Fibroblast of skin of right quadriceps (primary cell): ENCODE measurements around the gene CPPED1.

Source experiments
- DNase-seq: peaks from one replicate; pipeline ENCODE4 v3.0.0-alpha.2; 2013

CPPED1 gene

DNA sequence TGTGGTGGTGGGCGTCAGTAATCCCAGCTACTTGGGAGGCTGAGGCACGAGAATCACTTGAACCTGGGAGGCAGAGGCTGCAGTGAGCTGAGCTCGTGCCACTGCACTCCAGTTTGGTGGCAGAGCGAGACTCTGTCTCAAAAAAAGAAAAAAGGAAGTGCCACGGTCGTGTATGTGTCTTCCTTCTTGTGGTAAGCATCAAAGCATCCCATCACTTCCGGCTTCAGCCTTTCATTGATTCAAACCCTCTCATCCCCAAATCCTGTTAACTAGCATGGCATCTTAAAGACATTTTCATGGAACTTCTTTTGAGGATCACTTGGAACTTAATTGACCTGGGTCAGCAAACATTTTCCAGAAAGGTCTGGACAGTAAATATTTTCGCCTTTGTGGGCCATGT, 126.2 kb downstream of the CPPED1 start:
- no peak for DNase-seq

DNA sequence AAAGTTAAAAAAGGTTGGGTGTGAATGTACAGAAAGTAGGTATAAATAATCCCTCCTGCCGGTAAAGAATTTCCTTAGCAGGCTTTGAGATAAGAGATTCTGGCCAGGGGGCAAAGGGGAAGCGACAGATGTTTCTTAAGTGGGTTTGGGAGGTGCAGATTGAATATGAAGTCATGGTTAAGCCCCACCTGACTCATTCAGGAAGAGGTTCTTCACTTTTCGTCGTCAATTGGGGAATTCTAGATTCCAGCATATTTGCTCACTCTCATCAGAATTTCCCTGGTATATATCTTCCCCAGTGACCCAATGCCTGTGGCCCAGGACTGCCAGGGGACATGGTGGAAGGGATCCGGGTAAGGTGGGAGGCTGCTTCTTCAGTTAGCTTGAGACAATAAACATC, 127.8 kb downstream of the CPPED1 start:
- DNase-seq = peak; percentile 63

DNA sequence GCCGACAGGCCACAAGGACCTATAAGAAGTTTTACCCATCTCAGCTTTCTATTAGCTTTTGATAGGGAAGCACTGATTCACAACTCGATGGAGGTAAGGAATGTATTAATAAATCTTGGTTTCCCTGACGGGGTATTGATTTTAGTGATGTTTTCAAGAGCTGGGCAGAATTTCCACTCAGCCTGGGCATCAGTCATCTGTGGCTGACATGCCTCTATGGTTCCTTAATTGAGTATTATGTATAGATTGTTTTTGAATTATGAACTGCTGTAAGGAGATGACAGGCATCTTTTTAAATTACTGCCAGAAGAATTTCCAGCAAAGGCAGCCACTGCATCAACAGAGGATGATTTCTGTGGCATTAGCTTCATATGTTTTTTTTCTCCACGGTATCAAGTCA, 128.6 kb downstream of the CPPED1 start:
- DNase-seq = peak; percentile 61

DNA sequence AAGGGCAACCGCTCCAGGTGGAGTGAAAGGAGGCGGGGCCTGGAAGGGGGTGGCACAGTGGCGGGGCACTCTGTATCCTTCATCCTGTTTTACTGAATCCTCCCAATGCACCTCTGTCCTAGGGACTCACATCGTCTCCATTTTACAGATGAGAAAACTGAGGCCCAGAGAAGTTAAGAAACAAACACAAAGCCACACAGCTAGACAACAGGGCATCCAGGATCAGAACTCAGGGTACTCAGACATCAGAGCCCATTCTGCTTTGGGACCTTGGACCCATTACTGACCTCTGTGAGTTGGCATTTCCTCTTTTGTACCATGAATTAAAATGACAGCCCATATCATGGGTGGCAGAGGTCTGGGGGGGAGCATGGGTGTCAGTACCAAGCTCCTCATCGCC, 129.2 kb downstream of the CPPED1 start:
- no peak for DNase-seq

DNA sequence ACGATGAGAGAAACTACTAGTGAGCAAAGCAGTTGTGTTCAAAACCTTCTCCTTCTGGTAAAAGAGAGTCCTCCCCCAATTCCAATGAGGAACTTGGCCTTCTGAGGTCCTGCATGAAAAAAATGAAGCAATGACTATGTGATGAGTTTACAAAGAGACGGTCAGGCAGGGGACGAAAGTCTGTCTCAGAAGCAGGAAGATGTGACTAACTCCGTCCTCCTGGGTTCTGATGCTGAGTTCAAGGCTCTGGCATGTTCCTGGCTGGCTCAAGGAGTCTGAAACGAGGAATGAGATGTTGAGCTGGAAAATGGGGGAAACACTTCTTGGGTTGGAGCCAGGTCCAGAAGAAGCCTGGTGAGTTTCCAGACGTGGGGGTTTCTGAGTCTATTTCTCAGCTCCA, 129.6 kb downstream of the CPPED1 start:
- DNase-seq = peak; percentile 83

DNA sequence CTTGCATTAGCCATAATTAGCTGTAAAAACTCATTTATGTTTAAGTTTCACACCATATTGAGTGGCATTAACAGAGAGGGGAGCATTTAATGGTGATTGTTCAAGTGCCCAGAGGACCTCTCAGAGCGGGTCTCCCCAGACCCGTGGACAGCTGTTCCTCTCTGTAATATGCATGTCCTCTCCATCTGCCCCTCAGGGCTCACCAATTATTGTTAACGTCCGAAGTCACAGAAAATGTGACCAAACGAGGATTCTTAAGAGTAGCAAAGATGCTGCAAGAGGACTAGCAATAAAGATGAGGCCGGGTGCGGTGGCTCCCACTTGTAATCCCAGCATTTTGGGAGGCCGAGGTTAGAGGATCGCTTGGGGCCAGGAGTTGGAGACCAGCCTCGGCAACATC, 130.2 kb downstream of the CPPED1 start:
- DNase-seq = no peak

DNA sequence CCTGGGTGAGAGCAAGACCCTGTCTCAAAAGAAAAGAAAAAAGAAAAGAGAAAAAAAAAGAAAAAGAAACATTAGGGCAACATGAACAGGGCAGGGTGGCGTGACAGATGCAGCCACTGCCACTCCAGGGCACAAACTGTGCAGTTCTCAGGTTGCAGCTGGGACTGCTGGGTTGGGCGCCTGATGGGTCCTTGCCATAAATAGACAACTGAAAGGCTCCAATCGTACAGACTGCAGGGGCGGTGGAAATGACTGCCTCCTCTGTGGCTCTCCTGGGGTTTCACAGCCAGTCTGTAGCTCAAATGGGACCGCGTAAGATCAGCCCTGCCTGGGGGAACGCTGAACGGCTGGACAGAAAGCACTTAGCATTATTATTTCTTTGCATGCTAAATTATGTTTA, 130.7 kb downstream of the CPPED1 start:
- DNase-seq = no peak

DNA sequence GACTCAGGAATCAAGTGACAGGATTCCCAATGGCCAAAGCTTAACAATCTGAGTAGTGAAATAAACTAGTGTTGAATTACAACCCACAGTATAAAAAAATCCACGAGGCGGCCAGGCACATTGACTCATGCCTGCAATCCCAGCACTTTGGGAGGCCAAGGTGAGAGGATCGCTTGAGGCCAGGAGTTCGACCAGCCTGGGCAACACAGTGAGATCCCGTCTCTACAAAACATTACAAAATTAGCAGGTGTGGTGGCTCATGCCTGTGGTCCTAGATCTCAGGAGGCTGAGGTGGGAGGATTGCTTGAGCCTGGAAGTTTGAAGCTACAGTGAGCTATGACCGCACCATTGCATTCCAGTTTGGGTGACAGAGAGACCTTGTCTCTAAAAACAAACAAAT, 133.8 kb downstream of the CPPED1 start:
- no peak for DNase-seq

DNA sequence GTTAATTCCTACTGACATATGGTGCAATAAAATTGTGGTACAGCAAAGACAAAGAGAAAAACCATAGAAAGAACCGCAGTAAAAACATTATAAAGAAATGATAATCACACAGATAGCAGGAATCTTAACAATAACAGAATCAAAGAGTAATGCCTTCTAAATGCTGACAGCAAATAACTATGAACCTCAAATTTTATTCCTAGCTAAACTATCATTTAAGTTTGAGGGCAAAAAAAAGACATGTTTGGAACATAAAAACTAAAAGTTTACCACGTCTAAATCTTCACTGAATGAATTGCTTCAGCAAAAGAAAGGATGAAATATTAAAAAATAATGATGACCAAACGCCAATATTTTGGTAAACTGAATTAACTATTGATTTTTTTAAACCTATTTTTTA, 135.8 kb downstream of the CPPED1 start:
- no peak for DNase-seq

DNA sequence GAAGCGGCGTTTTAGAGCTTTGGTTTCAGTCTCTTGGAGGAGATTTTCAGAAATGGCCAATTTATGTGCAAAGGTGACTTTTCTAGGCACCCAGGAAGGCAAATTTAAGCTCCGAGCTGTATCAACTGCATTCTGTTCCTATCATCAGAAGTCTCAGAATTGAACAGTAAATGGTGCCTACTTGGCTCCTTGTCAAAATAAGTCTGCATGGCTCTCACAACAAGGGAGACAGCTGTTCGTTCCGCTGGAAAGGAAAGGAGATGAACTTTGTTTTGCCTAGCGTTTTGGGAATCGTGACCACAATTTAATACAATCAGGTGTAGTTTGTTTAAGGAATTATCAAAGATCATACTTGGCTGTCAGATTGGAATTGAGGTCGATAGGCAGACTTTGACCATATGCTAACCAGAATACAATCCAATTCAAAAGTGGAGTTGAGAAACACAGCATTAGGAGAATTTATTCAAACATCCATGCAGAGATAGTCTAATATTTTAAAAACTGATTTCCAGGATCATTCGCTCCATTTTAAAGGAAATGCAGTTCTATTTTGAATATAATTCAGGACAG, 139.4 kb downstream of the CPPED1 start:
- DNase-seq = no peak

DNA sequence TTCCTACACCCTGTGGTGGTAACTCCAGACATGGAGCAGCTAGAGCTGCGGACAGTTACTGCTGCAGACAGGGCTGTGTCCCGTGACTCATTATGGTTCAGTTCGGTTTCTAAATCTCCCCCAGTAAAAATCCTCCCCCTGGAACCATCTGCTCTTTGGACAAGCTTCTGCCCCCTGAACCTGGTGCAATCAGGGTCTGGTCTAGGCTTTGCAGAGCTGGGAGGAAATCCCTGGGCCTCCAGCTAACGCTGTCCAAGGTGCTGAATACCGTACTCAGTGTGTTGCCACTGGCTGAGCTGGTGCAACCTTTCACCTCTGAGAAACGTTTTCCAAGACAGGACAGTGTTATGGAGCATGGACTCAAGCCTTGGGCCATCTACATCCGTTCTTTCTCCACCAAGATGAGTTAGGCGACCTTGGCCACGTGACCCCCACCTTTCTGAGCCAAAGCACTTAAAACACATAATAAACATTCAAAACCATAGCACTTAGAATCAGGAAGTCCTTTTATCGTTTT, 142.0 kb downstream of the CPPED1 start:
- DNase-seq = peak; percentile 41

DNA sequence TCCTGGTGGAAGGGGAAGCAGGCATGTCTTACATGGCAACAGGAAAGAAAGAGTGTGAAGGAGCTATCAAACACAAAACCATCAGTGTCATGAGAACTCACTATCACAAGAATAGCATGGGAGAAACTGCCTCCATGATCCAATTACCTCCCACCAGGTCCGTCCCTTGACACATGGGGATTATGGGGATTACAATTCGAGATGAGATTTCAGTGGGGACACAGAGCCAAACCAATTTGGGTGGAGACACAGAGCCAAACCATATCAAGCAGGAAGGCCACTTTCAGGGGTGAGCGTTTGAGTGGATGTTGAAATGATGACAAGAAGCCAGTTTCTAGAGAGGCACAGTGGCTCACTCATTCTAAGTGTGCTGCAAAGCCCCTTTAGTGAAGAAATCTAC, 143.8 kb downstream of the CPPED1 start:
- DNase-seq = no peak

DNA sequence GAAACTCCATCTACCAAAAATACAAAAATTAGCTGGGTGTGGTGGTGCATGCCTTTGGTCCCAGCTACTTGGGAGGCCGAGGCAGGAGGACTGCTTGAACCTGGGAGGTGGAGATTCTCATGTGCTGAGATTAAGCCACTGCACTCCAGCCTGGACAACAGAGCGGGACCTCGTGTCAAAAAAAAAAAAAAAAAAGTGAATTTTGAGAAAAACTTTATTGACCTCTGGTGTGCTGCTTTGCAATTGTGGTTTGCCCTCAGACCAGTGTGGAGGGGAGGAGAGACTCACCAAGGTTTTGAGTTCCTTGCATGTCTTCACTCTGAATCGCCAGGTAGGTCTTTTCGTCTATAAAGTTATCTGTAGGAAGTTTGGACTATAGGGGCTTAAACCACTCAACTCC, 145.2 kb downstream of the CPPED1 start:
- no peak for DNase-seq

DNA sequence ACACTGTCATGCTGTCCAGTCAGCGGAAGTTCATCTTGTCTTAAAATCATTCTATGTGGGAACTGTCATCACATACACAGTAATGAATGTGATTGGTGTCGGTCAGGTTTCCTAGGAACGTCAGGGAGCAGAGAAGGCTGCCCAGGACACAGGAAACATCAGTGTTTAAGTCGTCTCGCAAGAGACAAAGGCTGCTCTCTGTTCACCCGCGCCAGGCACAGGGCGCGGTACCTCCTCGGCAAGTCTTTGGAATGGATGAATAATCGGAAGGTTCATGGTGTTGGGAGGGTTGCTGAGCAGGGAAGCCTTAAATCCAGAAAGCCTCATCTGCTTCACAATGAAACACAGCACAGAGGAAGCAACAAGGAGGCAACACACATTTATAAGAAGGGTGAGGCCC, 148.2 kb downstream of the CPPED1 start:
- DNase-seq = no peak

DNA sequence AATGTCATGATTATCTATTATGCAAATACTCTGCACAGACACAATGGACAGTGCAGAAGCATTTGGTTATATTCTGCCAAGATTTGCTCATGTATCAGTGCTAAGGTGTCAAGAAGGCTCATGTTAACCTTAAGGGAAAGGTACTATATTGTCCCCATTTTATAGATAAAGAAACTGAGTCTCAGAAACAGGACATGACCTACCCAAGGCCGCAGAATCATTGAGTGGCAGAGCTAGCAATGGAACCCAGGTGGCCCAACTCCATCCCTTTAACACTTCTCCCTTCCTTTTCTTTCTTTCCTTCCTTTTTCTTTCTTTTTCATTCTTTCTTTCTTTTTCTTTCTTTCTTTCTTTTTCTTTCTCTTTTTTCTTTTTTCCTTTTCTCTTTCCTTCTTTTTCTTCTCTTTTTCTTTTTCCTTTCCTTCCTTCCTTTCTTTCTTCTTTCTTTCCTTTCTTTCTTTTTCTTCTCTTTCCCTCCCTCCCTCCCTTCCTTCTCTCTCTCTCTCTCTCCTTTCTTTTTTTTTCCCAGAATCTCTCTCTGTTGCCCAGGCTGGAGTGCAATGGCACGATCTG, 149.8 kb downstream of the CPPED1 start:
- no peak for DNase-seq

DNA sequence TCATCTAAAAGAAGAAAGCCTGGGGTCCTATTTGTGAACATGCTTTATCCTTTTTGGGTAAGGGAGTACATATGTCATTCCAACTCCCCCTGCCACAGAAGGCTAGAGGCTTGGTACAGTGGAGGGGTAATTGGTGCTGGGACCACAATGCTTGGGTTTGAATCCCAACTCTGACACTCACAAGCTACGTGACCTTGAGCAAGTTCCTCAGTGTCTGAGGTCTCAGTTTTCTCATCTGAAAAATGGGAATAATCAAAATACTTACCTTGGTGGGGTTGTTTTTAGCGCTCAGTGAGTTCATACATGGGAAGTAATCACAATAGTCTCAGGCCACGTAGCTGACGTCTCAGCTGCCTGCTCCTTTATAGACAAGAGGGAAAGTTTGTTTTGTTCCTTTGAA, 150.8 kb downstream of the CPPED1 start:
- no peak for DNase-seq

DNA sequence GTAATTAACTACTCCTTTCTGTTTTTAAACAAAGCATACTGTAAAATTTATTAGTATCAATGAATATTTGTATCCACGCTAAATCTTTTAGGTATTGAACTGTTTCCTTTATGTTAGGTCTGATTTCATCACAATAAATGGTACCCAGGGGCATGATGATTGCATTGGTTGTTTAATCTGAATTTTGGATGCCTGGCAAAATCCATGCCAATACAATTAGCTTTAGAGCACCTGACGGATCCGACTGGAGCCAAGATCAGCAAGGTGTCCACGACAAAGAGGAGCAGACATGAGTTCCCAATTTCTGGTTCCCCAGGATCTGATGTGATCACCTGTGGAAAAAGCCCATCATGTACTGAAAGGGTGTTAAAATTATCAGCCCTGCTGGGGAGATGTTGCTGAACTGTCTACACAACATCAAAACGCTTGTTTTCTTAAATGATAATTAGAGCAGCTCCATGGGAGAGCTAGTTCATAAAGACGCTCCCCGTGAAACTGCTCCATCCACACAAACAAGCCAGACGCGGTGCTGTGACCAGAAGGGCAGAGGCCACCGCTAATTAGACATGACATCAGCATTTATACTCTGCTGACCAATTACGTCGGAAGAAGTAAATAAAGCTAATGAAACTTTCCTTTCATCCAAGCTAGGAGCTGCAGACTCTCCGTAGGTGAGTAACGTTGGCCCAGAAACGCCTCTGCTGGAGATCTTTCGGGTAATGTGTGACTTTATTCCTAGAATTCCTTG, 151.7 kb downstream of the CPPED1 start:
- no peak for DNase-seq

DNA sequence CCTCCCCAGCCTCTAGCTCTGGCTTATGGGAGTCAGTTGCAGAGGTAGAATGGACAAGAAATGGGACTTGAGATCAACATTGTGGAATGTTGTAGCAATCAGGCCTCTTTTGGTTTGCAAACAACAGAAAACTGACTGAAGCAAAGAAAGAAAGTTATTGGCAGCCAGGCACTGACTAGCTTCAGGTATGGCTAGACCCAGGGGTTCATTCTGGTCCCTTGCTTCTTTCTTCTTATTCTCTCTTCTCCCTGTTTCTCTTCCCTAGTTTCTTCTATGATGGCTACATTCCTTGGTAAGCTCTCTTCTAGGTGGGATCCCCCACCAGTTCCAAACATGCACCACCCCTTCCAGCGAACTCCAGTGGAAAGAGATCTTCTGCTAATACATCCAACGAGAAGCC, 154.3 kb downstream of the CPPED1 start:
- DNase-seq = no peak

DNA sequence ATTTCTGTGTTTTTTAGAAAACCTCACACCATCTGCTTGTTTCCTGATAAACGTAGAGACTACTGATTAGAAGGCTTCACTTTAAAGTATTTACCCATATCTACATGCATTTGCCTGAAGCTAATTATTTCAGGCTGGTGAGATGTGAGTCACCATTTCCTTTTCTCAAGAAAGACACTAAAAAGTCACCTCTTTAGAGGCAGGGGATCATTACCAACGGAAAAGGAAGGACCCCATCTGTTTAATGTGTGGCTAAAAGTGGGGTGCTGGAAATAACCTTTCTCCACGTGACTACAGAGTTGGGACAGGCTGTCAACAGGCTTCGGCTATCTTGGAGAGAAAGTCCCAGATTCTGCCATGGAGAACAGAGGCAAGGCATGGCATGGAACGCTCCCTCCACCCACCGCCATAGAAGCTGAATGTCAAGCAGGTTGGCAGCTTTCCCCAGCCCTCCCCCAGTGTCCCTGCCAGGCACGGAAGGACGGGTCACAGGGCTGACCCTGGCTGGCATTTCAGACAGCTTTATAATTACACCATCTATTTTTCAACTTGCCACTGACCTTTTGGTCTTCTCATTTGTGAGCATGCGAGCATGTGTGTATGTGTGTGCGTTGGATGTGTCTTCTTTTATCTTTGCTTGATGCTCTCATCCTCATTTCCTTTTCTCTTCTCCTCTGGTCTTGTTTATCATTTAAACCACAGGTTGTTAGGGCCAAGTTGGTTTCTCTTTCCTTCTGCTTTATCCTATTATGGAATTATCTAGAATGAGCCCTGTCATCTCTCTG, 157.0 kb downstream of the CPPED1 start:
- peak; percentile 44 for DNase-seq

DNA sequence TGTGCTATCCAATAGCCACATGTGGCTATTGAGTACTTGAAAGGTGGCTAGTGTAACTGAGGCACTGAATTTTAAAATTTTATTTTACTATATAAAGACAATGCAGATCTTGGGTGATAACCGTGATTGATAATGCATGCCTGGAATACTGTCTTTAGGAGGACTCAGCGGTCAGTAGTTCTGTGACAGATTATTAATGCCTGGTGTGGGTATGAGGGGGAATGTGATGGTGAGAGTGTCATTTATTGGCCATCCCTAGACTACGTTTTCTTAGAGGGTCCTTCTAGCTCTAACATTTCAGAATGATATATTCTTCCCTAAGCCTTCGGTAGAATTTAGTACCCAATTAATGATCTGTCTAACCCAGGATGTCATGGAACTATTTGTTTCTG, 157.6 kb downstream of the CPPED1 start:
- no peak for DNase-seq

DNA sequence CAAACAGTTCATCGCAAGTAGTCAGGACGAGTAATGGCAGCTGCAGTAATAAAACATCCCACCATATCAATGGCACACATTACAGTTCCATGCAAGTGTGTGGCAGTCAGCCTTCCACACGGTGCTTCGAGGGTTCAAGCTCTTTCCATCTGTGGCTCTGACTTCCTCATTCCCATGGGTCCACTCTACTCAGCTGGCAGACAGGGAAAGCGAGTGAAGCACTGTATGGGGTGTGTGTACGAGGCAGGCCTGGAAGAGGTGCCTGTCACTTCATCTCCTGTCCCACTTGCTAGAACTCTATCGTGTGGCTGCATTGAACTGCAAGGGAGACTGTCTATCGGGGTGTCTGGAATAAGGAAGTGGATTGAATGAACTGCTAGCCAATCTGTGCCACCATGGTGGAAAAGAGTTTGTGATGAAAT, 160.6 kb downstream of the CPPED1 start:
- DNase-seq = no peak

DNA sequence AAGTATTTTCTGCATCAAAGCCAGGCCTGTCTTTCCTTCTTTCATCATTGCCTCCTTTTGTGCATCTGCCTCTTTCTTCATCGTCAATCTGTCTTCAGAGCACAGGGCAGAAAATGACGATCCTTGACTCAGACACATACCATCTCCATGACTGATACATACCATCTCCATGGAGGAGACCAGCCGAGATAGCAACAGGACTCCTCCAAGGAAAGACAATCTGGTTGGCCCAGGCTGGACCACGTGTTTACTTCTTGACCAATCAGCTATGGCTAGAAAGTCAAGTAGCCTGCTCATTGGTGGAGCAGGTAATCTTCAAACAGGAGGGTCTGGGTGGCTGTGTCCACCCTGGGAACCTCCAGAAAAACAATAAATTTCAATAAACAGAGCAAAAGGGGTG, 164.6 kb downstream of the CPPED1 start:
- DNase-seq = peak; percentile 61

DNA sequence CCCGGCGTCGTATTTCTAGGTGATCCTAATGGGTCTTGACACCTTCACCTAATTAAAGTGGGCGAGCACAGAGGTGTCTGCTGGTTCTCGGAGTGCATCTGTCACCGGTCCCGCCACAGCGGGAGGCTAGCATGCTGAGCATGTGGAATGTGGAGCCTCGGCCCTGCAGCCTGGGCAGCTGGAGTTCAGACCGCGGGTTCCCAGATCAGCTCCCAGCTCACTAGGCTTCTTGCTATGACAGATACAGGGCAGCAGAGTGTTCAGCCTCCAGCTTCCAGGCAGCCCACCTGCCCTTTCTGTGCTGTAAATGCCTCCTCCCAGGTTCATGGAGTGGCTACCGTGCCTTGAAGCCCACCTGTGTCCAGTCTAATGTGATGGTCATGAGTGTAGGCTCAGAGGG, 166.7 kb downstream of the CPPED1 start:
- DNase-seq = no peak

DNA sequence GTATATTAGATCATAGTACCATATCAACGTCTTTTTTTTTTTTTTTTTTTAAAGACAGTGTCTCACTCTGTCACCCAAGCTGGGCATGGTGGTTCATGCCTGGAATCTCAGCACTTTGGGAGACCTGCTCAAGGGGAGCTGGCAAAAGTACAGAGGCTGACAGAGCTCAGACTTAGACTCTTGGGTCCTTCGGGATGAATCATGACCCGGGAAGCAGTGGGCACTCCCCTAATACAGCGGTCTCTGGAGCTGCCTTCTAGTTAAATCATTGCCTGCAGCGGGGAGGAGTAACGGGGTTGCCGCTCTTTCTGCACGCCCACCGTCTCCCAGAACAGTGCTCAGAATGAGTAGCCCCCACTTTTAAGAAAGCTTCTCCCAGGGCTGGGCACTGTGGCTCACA, 174.4 kb downstream of the CPPED1 start:
- no peak for DNase-seq
